CD4-positive, CD25-positive, alpha-beta regulatory T cell (primary cell): Measurements from ENCODE around the gene GALNTL6. TPM values are rescaled to one million over a fixed set of nuclear protein-coding genes. Genes with fewer than 3 reads are reported as not detected.
"Not testable (repeated sequence)": the region's sequence is repeated elsewhere in the genome, so short reads cannot be mapped to it uniquely, and the experiment has no call there.

Source experiments
- ATAC-seq, 2 donors: fragments of 150-1000 bp; cut with Tn5 transposase; one replicate each; pipeline ENCODE4 v1.10.0; 2021; ENCODE audit warnings: low read depth in 2 of 2, moderate number of reproducible peaks in 2 of 2, moderate library complexity in 1 of 2
- DNase-seq, 3 donors: peaks; one replicate each; pipeline versions ENCODE4 v3.0.0 to v3.0.0-alpha.2; 2012 to 2022; ENCODE audit warnings: mixed read lengths in 1 of 3
- H3K27ac ChIP-seq: one replicate; pipeline ENCODE4 v1.7.0; 2013; ENCODE audit warnings: mild to moderate bottlenecking, low read length; ENCODE audit not compliant: insufficient read depth, poor library complexity, severe bottlenecking
- H3K27me3 ChIP-seq: one replicate; pipeline ENCODE4 v1.7.0; 2013; ENCODE audit warnings: low read length; ENCODE audit not compliant: control insufficient read depth, insufficient read depth
- H3K36me3 ChIP-seq: one replicate; pipeline ENCODE4 v1.7.0; 2013; ENCODE audit warnings: mild to moderate bottlenecking, low read length, moderate library complexity; ENCODE audit not compliant: control insufficient read depth, insufficient read depth
- H3K4me1 ChIP-seq: 2 replicates; pipeline ENCODE4 v1.7.0; 2013; ENCODE audit warnings: mild to moderate bottlenecking, low read length; ENCODE audit not compliant: insufficient read depth, control insufficient read depth, poor library complexity, severe bottlenecking
- H3K4me3 ChIP-seq: one replicate; pipeline ENCODE4 v1.7.0; 2013; ENCODE audit warnings: low read depth, mild to moderate bottlenecking, low read length, moderate library complexity
- H3K9me3 ChIP-seq, 2 experiments: 1 replicate in 1 of 2; 2 replicates in 1 of 2; pipeline ENCODE4 v1.7.0; 2013; ENCODE audit warnings: low read length in 2 of 2, mild to moderate bottlenecking in 1 of 2, moderate library complexity in 1 of 2; ENCODE audit not compliant: control insufficient read depth in 2 of 2
- H3K27ac Mint-ChIP-seq, 3 donors: one replicate each; pipeline ENCODE4 v1.8.0; 2020 to 2022; ENCODE audit warnings: mild to moderate bottlenecking in 3 of 3, mixed read lengths in 3 of 3, moderate library complexity in 2 of 3
- H3K27me3 Mint-ChIP-seq: one replicate; pipeline ENCODE4 v1.8.0; 2022; ENCODE audit warnings: mild to moderate bottlenecking, mixed read lengths
- H3K36me3 Mint-ChIP-seq: one replicate; pipeline ENCODE4 v1.8.0; 2020; ENCODE audit warnings: mixed read lengths
- H3K4me1 Mint-ChIP-seq, 4 donors: one replicate each; pipeline ENCODE4 v1.8.0; 2020 to 2022; ENCODE audit warnings: mixed read lengths in 4 of 4, mild to moderate bottlenecking in 1 of 4
- H3K4me3 Mint-ChIP-seq, 4 donors: one replicate each; pipeline ENCODE4 v1.8.0; 2020 to 2022; ENCODE audit warnings: mild to moderate bottlenecking in 4 of 4, mixed read lengths in 4 of 4, moderate library complexity in 3 of 4
- H3K9me3 Mint-ChIP-seq, 7 donors: one replicate each; pipeline ENCODE4 v1.8.0; 2020 to 2022; ENCODE audit warnings: mixed read lengths in 7 of 7, mild to moderate bottlenecking in 3 of 7, moderate library complexity in 2 of 7
- polyA plus RNA-seq, 4 donors: library from polyadenylated mRNA; unstranded; fragments of 300-500 nt; fragmentation: Illumina TruSeq; gene quantifications; one replicate each; pipeline ENCODE4 v1.2.3, GENCODE V29; 2021
- total RNA-seq: library from RNA; stranded (reverse); gene quantifications from one replicate; pipeline ENCODE4 v1.2.3, GENCODE V29; 2022

GALNTL6 gene
- total and polyA plus RNA-seq, 5 donors from 2014 or later: not detected

- Mint-ChIP-seq H3K4me1 (no peaks in the 10 kb centered on the region), H3K9me3 (peaks cover 0 to 6% (median 0%) of the 10 kb centered on the region in 7 donors)
Observed at GRCh38 chr4:172876394-172876793, 1063.2 kb downstream of the GALNTL6 start.

DNA sequence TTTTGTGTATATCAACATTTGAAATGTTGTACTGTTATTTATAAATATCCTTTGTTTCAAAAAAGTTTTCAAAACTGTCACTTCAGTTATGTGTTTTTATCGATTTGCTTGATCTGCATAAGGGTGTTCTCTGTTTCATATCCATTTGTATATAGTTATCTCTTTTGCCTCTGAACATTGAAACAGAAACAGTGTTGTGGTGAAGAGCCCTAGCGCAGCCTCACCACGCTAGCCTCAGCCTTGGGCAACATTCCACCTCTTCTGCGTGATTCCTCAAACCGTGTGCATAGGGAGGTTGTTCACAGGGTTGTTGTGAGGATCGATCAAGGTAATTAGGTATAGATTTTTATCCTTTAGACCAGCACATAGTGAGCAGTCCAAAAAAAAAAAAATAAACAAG, 1068.4 kb downstream of the GALNTL6 start:
- ATAC-seq (no peak), DNase-seq (no peak)
- Mint-ChIP-seq H3K27ac (no peak overlapping the region), H3K36me3 (no peaks in the 10 kb centered on the region), H3K27me3 (no peaks in the 10 kb centered on the region), H3K4me3 (no peak overlapping the region), H3K9me3 (peaks cover 0 to 6% (median 4%) of the 10 kb centered on the region in 7 donors), H3K4me1 (no peaks in the 10 kb centered on the region)
- Histone ChIP-seq H3K4me3 (no peak overlapping the region), H3K27me3 (no peaks in the 10 kb centered on the region), H3K9me3 (no peaks in the 10 kb centered on the region), H3K27ac (no peak overlapping the region), H3K36me3 (no peaks in the 10 kb centered on the region), H3K4me1 (no peaks in the 10 kb centered on the region)

More at GRCh38 chr4:172876394-172876793, 1063.2 kb downstream of the GALNTL6 start:
- DNase-seq (no peak), ATAC-seq (no peak)
- H3K27me3 Mint-ChIP-seq: no peaks in the 10 kb centered on the region
- H3K27me3 ChIP-seq: no peaks in the 10 kb centered on the region
- no peak overlapping the region for H3K27ac Mint-ChIP-seq
- H3K4me3 Mint-ChIP-seq: no peak overlapping the region
- no peaks in the 10 kb centered on the region for H3K9me3 ChIP-seq
- H3K36me3 Mint-ChIP-seq: no peaks in the 10 kb centered on the region
- H3K27ac ChIP-seq: no peak overlapping the region
- H3K4me1 ChIP-seq: no peaks in the 10 kb centered on the region
- H3K4me3 ChIP-seq: no peak overlapping the region
- no peaks in the 10 kb centered on the region for H3K36me3 ChIP-seq

DNA sequence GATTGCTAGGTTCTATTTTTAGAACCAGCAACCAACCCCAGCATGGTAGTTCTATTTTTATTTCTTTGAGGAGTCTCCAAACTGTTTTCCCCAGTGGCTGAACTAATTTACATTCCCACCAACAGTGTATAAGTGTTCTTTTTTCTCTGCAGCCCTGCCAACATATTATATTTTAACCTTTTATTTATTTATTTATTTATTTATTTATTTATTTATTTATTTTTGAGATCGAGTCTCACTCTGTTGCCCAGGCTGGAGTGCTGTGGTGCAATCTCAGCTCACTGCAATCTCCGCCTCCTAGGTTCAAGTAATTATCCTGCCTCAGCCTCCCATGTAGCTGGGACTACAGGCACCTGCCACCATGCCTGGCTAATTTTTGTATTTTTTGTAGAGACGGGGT, 1074.2 kb downstream of the GALNTL6 start:
- not testable (repeated sequence) for H3K36me3 Mint-ChIP-seq, H3K27me3 ChIP-seq, H3K27ac Mint-ChIP-seq, H3K27ac ChIP-seq, H3K36me3 ChIP-seq, H3K4me3 ChIP-seq, H3K4me3 Mint-ChIP-seq, H3K9me3 ChIP-seq, H3K4me1 Mint-ChIP-seq, H3K4me1 ChIP-seq, ATAC-seq, DNase-seq, H3K27me3 Mint-ChIP-seq
- peaks cover 0 to 11% (median 6%) of the 10 kb centered on the region in 7 donors for H3K9me3 Mint-ChIP-seq

DNA sequence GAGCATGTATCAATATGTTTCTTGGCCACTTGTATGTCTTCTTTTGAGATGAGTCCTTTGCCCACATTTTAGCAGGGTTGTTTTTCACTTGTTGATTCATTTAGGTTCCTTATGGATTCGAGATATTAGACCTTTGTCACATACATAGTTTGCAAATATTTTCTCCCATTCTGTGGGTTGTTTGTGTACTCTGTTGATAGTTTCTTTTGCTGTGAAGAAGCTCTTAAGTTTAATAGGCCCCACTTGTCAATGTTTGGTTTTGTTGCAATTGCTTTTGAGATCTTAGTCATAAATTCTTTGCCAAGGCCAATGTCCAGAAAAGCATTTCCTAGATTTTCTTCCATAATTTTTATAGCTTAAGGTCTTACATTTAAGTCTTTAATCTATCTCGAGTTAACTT, 1074.8 kb downstream of the GALNTL6 start:
- no peaks in the 10 kb centered on the region for H3K4me1 Mint-ChIP-seq
- no peak overlapping the region for H3K4me3 Mint-ChIP-seq
- H3K36me3 Mint-ChIP-seq: no peaks in the 10 kb centered on the region
- no peaks in the 10 kb centered on the region for H3K27me3 ChIP-seq
- no peaks in the 10 kb centered on the region for H3K9me3 ChIP-seq
- no peaks in the 10 kb centered on the region for H3K4me1 ChIP-seq
- H3K27ac Mint-ChIP-seq: no peak overlapping the region
- H3K36me3 ChIP-seq: no peaks in the 10 kb centered on the region
- H3K9me3 Mint-ChIP-seq: peaks cover 0 to 11% (median 6%) of the 10 kb centered on the region in 7 donors
- ATAC-seq (no peak), DNase-seq (no peak)
- H3K27me3 Mint-ChIP-seq: no peaks in the 10 kb centered on the region
- H3K4me3 ChIP-seq: no peak overlapping the region
- H3K27ac ChIP-seq: no peak overlapping the region

- Histone ChIP-seq H3K4me3 (no peak overlapping the region), H3K9me3 (peaks cover 2 to 10% of the 10 kb centered on the region in 2 experiments), H3K4me1 (no peaks in the 10 kb centered on the region), H3K27me3 (no peaks in the 10 kb centered on the region), H3K27ac (no peak overlapping the region), H3K36me3 (no peaks in the 10 kb centered on the region)
- no peaks in the 10 kb centered on the region for H3K27me3 Mint-ChIP-seq
- ATAC-seq: no peak
- H3K27ac Mint-ChIP-seq: no peak overlapping the region
- no peak overlapping the region for H3K4me3 Mint-ChIP-seq
- no peaks in the 10 kb centered on the region for H3K4me1 Mint-ChIP-seq
- H3K36me3 Mint-ChIP-seq: no peaks in the 10 kb centered on the region
- H3K9me3 Mint-ChIP-seq: peaks cover 0 to 21% (median 4%) of the 10 kb centered on the region in 7 donors
- DNase-seq: peak in 1 of 3 donors; percentile 1
Observed at GRCh38 chr4:172892300-172892699, 1079.1 kb downstream of the GALNTL6 start.

DNA sequence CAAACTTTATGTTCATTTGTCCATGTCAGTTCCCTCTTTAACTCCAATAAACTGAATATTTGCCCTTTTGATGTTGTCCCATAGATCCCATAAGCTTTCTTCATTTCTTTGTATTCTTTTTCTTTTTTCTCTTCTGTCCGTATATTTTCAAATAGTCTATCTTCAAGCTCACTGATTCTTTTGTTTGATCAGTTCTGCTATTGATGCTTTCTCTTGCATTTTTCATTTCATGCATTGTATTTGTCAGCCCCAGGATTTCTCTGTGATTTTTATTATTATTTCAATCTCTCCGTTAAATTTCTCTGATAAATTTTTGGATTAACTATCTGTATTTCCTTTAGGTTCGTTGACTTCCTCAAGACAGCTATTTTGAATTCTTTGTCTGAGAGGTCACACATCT, 1082.5 kb downstream of the GALNTL6 start:
- peaks cover 2 to 10% of the 10 kb centered on the region in 2 experiments for H3K9me3 ChIP-seq
- H3K4me1 ChIP-seq: no peaks in the 10 kb centered on the region
- Mint-ChIP-seq H3K36me3 (no peaks in the 10 kb centered on the region), H3K9me3 (peaks cover 0 to 21% (median 3%) of the 10 kb centered on the region in 7 donors), H3K27me3 (no peaks in the 10 kb centered on the region), H3K4me3 (no peak overlapping the region), H3K27ac (no peak overlapping the region), H3K4me1 (no peaks in the 10 kb centered on the region)
- no peak for DNase-seq
- H3K36me3 ChIP-seq: no peaks in the 10 kb centered on the region
- H3K4me3 ChIP-seq: no peak overlapping the region
- ATAC-seq: no peak
- H3K27ac ChIP-seq: no peak overlapping the region
- H3K27me3 ChIP-seq: no peaks in the 10 kb centered on the region

DNA sequence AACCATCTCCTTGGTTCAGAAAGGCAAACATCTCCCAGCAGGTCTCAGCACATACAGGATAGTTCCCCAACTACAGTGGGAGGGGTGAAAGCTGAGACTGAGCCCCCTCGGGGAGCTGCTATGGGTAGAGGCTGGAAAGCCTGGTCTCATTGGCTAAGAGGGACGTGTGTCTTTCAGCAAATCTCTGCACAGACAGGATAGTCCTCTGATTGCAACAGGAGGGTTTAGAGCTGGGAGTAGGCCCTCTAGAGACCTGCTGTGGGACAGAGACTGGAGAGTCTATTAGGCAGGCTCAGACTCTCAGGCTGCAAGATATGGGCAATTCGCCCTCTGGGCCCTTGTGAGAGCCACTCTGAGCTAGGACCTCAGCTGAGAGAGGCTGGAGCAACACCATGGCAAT, 1083.8 kb downstream of the GALNTL6 start:
- Mint-ChIP-seq H3K4me1 (no peaks in the 10 kb centered on the region), H3K4me3 (no peak overlapping the region), H3K27me3 (no peaks in the 10 kb centered on the region), H3K9me3 (peaks cover 0 to 21% (median 3%) of the 10 kb centered on the region in 7 donors), H3K27ac (no peak overlapping the region), H3K36me3 (no peaks in the 10 kb centered on the region)
- Histone ChIP-seq H3K9me3 (peaks cover 2 to 10% of the 10 kb centered on the region in 2 experiments), H3K27me3 (no peaks in the 10 kb centered on the region), H3K36me3 (no peaks in the 10 kb centered on the region), H3K4me3 (no peak overlapping the region), H3K27ac (no peak overlapping the region), H3K4me1 (no peaks in the 10 kb centered on the region)
- no peak for ATAC-seq
- no peak for DNase-seq

DNA sequence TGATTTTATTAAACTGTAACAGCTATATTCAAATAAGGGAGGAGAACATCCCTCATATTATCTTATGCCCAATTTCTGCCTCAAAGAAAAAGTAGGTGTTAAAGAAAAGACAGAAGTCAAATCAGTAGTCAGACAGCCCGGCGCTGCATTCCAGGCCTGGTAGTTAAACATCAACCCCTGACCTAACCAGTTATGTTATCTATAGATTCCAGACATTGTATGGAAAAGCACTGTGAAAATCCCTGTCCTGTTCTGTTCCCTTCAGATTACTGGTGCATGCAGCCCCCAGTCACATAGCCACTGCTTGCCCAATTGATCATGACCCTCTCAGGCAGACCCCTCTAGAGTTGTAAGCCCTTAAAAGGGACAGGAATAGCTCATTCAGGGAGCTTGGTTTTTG, 1085.5 kb downstream of the GALNTL6 start:
- Histone ChIP-seq H3K4me1 (no peaks in the 10 kb centered on the region), H3K9me3 (peaks cover 2 to 10% of the 10 kb centered on the region in 2 experiments), H3K27me3 (no peaks in the 10 kb centered on the region), H3K4me3 (no peak overlapping the region), H3K27ac (no peak overlapping the region), H3K36me3 (no peaks in the 10 kb centered on the region)
- Mint-ChIP-seq H3K9me3 (peaks cover 0 to 21% (median 3%) of the 10 kb centered on the region in 7 donors), H3K27ac (no peak overlapping the region), H3K27me3 (no peaks in the 10 kb centered on the region), H3K36me3 (no peaks in the 10 kb centered on the region), H3K4me1 (no peaks in the 10 kb centered on the region), H3K4me3 (no peak overlapping the region)
- DNase-seq: no peak
- ATAC-seq: no peak
